KG1 (cell line): ENCODE data around the gene B4GALNT4.
"Not testable (repeated sequence)": the region's sequence is repeated elsewhere in the genome, so short reads cannot be mapped to it uniquely, and the experiment has no call there.

ENCODE experiments used
- DNase-seq: peaks from one replicate; lab custom pipeline; 2025; lab: John Stamatoyannopoulos, UW

Gene B4GALNT4

DNA sequence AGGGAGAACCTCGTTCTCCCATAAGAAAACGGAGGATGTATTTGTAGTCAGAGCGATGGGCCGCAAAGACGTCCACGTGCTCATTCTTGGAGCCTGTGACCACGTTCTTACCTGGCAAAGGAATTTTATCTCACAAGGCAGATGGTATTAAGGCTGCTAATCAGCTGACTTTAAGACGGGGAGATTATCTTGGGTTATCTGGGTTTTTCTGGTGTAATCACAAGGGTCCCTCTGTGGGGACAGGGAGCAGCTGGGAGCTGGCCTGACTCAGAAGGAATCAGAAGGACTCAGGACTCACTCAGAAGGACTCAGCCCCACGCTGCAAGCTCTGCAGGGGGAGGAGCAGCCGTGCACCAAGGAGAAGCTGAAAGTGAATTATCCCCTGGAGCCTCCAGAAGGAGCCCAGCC lies 53.0 kb downstream of the B4GALNT4 start:
- DNase-seq: no peak

DNA sequence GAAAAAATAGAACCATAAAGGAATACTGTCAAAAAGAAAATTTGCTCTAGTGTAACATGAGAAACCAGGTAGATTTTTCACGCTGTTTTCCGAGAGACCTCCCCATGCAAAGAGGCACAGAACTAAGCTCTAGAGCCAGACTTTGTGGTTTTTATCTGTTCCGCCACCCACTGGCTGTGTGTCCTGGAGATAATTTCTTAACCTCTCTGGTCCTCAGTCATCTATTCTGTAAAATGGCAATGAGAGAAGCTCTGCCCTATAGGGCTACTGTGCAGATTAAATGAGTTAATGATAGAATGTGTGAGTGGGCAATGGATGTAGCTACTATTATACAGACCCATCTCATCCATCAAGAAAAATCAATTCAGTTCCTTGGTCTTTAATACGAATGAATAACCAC lies 54.9 kb downstream of the B4GALNT4 start:
- DNase-seq: no peak

DNA sequence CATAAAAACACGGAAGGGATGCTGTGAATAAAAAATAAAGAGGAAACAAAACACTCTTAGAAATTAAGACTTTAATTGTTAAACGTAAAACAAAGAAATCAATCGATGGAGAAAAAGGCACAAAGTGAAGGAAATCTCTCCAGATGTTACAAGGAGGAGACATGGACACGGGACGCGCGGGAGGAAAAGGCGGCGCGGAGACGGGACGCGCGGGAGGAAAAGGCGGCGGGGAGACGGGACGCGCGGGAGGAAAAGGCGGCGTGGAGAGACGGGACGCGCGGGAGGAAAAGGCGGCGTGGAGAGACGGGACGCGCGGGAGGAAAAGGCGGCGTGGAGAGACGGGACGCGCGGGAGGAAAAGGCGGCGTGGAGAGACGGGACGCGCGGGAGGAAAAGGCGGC lies 55.5 kb downstream of the B4GALNT4 start:
- not testable (repeated sequence) for DNase-seq

DNA sequence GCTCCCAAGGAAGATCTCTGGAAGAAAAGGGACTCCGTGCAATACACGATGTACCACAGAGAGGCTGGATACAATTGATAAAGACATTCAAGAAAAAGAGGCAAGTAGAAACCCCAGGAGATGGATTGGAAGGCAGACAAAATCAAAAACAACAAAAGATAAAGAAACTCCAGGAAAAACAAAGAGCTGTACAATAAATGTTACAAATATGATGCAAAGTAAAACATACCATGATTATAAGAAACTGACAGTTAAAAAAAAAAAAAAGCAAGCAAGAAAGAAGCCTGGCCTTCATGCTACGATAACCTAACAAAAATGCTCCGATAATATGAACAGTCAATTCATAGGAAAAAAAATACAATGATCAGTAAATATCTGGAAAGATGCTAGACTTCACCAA lies 56.0 kb downstream of the B4GALNT4 start:
- no peak for DNase-seq

DNA sequence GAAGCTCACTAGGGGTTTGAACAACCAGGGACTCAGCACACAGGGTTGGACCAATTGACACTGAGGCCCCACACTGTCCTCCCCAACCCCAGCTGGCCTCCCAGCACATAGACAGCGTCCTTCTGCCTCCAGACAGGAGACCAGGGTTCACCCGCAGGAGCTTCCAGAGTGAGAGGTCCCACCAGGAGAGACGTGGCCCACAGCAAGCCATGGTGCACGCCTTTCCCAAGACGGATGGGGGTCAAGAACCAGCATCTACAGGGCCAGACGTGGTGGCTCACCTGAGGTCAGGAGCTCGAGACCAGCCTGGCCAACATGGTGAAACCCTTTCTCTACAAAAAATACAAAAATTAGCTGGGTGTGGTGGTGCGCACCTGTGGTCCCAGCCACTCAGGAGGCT lies 57.6 kb downstream of the B4GALNT4 start:
- DNase-seq: no peak

DNA sequence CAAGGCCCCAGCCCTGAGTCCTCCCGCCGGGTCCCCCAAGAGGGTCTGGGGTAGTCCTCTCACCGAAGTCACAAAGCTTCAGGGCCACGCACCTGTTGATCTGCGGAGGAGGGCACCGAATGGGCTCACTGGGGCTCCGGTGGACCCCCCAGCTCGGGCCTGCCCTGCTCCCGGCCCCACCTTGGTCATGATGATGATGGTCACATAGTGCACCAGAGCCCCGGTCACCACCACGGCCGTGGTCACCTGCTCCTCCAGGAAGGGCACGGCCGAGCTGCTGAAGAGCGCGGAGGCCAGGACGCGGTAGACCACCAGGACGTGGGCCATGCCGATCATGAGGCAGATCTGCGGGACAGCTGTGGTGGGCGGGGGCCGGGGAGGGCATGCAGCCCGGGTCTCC lies 59.0 kb downstream of the B4GALNT4 start:
- no peak for DNase-seq

DNA sequence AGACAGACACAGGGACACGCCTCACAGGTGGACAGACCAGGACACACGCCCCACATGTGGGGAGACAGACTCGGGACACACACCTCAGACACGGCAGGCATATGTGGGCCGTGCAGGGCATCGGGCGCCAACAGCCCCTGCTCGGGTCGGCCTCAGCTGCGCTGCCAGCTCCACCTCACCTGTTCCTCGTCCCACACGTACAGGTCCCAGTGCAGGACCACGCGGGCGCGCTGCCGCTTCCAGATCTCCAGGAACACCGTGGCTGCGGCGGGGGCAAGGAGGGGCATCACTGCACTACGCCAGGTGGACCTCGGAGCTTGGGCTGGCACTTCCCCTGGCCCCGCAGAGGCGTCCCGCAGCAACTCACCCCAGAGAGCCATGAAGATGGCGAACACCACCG lies 60.1 kb downstream of the B4GALNT4 start:
- DNase-seq: no peak

DNA sequence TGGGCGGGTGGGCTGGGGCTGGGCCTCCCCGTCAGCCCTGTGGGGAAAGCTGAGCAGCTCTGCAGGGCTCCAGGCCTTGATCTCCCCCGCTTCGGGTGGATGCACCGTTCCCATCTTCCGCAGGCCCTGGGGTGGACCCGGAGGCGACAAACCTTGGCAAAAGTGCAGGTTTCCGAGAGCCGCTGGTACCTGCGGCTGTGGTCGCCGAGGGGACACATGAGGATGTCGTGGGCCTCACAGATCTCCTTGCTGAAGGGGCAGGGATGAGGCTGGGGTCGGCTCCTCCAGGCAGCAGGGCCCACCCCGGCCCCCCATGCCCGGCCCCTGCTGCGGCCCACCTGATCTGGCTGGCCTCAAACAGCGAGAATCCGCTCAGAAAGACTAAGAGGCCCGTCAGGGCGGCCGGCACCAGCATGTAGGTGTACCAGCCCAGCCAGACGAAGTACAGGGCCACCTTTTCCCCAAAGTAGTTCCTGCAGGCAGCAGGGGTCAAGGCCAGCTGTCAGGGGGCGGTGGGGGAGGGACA lies 60.7 kb downstream of the B4GALNT4 start:
- no peak for DNase-seq
